Adrenal gland (tissue), 5 donors: ENCODE data around the gene TBC1D3B.

Source experiments
- CTCF ChIP-seq, 6 experiments: fragments of 450-650 bp in 4 of 6; fragments of 200-600 bp in 2 of 6; sonication (generic) in 1 of 6; IDR thresholded peaks; 1 replicate in 5 of 6; 2 replicates in 1 of 6; pipeline versions ENCODE4 v1.5.1 to v1.8.0; 2016 to 2021; ENCODE audit warnings: antibody characterized with exemption in 6 of 6, mild to moderate bottlenecking in 2 of 6, moderate library complexity in 1 of 6
- POLR2A ChIP-seq, 2 donors: fragments of 450-650 bp; IDR thresholded peaks; one replicate each; pipeline ENCODE4 v1.6.1; 2017; ENCODE audit warnings: antibody characterized with exemption in 2 of 2, mild to moderate bottlenecking in 2 of 2, moderate library complexity in 1 of 2
- donor health status: DM: no; HTN: no; CAD: no.

GRCh38 chr17:36209575-36209974 lies 33.1 kb upstream of the TBC1D3B start:
- TF ChIP-seq CTCF (IDR thresholded peaks at IDR 0.05) = no peak
- TF ChIP-seq POLR2A (IDR thresholded peaks at IDR 0.05) = no peak
